GM12878 (cell line): ENCODE results near the gene GUCY2F. TPM values are rescaled to one million over a fixed set of nuclear protein-coding genes. Genes with fewer than 3 reads are reported as not detected.

Source experiments
- ATAC-seq: fragments of 200-7000 bp; cut with Tn5 transposase; 3 replicates; pipeline ENCODE4 v1.9.1; 2020; ENCODE audit warnings: mild to moderate bottlenecking, moderate library complexity
- BruUV-seq: library from RNA; stranded (reverse); fragments of 400-500 nt; replicated peaks from 2 replicates; lab custom pipeline; 2021; lab: Mats Ljungman, UMichigan
- CTCF ChIA-PET: fragments of 300-600 bp; sonication (Branson Sonifier 250); formaldehyde crosslinking; extraction: SDS; loops from one replicate; lab custom pipeline; 2021; ENCODE audit warnings: inconsistent platforms; lab: Yijun Ruan, JAX
- POLR2A ChIA-PET: fragments of 350-600 bp; formaldehyde crosslinking; extraction: SDS; loops from one replicate; lab custom pipeline; 2021; ENCODE audit warnings: inconsistent platforms; lab: Charles Lee
- RAD21 ChIA-PET: fragments of 300-600 bp; sonication (Branson Sonifier 250); formaldehyde crosslinking; loops from one replicate; lab custom pipeline; 2023; ENCODE audit warnings: antibody characterized with exemption; ENCODE audit not compliant: unreplicated experiment; lab: Charles Lee
- SMC1A ChIA-PET: fragments of 300-600 bp; sonication (Branson Sonifier 250); formaldehyde crosslinking; loops from one replicate; lab custom pipeline; 2023; ENCODE audit not compliant: unreplicated experiment, uncharacterized antibody; lab: Charles Lee
- DNase-seq: peaks from one replicate; pipeline ENCODE4 v3.0.0-alpha.2; 2011; ENCODE audit warnings: low read depth, low spot score
- FAIRE-seq: peaks from 3 replicates; lab custom pipeline; 2011; peaks lifted over from hg19 to GRCh38; lab: Jason Lieb, UNC
- H2AFZ ChIP-seq: 2 replicates; pipeline ENCODE4 v1.6.0; 2011; ENCODE audit warnings: low read depth, low read length, control low read depth; ENCODE audit not compliant: control insufficient read depth
- H3K27ac ChIP-seq: 2 replicates; pipeline ENCODE4 v1.5.1; 2011; ENCODE audit warnings: control low read depth; ENCODE audit not compliant: control insufficient read depth, insufficient read depth
- H3K27me3 ChIP-seq, 2 experiments: replicated peaks in 1 of 2; 2 replicates each; pipeline versions ENCODE4 v1.6.0 to v1.6.1; 2011; ENCODE audit warnings: low read length in 1 of 2; ENCODE audit not compliant: control insufficient read depth in 2 of 2, insufficient read depth in 2 of 2
- H3K36me3 ChIP-seq, 2 experiments: 2 replicates each; pipeline ENCODE4 v1.5.1; 2011; ENCODE audit warnings: low read length in 1 of 2; ENCODE audit not compliant: control insufficient read depth in 2 of 2, insufficient read depth in 2 of 2
- H3K4me1 ChIP-seq: 2 replicates; pipeline ENCODE4 v1.6.1; 2011; ENCODE audit warnings: mild to moderate bottlenecking, low read length, moderate library complexity, mixed read lengths; ENCODE audit not compliant: control insufficient read depth, insufficient read depth
- H3K4me2 ChIP-seq: 2 replicates; pipeline ENCODE4 v1.6.0; 2011; ENCODE audit warnings: control low read depth; ENCODE audit not compliant: control insufficient read depth, insufficient read depth
- H3K4me3 ChIP-seq: fragments of 200-600 bp; sonication (generic); 2 replicates; pipeline ENCODE4 v1.5.1; 2016
- H3K79me2 ChIP-seq: 2 replicates; pipeline ENCODE4 v1.6.0; 2011; ENCODE audit warnings: low read length; ENCODE audit not compliant: control insufficient read depth, insufficient read depth
- H3K9ac ChIP-seq: 2 replicates; pipeline ENCODE4 v1.8.0; 2011; ENCODE audit warnings: low read length, control low read depth, mixed read lengths; ENCODE audit not compliant: control insufficient read depth, insufficient read depth
- H3K9me3 ChIP-seq: replicated peaks from 3 replicates; pipeline ENCODE4 v1.5.1; 2011; ENCODE audit warnings: mild to moderate bottlenecking, low read length; ENCODE audit not compliant: control insufficient read depth, insufficient read depth
- H4K20me1 ChIP-seq: 2 replicates; pipeline ENCODE4 v1.6.0; 2011; ENCODE audit not compliant: control insufficient read depth, insufficient read depth
- ATF7 ChIP-seq: fragments of 450-650 bp; IDR thresholded peaks from 2 replicates; pipeline ENCODE4 v1.6.1; 2016; ENCODE audit warnings: low read depth, mild to moderate bottlenecking
- IKZF2 ChIP-seq, 2 experiments: fragments of 450-650 bp; IDR thresholded peaks; 2 replicates each; pipeline ENCODE4 v1.6.1; 2017; ENCODE audit warnings: mild to moderate bottlenecking in 2 of 2, moderate library complexity in 2 of 2
- JUNB ChIP-seq: IDR thresholded peaks from 2 replicates; pipeline ENCODE4 v1.6.1; 2016; ENCODE audit warnings: antibody characterized with exemption, mild to moderate bottlenecking
- MTA2 ChIP-seq: fragments of 450-650 bp; IDR thresholded peaks from 2 replicates; pipeline ENCODE4 v1.6.1; 2016; ENCODE audit warnings: low read depth, mild to moderate bottlenecking, moderate library complexity
- MXI1 ChIP-seq: fragments of 150-350 bp; IDR thresholded peaks from 2 replicates; pipeline ENCODE4 v1.6.1; 2011; ENCODE audit warnings: low read depth, mild to moderate bottlenecking, inconsistent platforms, low read length, improper control_type of control experiment
- RELB ChIP-seq: fragments of 450-650 bp; IDR thresholded peaks from 2 replicates; pipeline ENCODE4 v1.6.1; 2017; ENCODE audit warnings: low read depth, mild to moderate bottlenecking, moderate library complexity
- RUNX3 ChIP-seq: IDR thresholded peaks from 2 replicates; pipeline ENCODE4 v1.6.1; 2012; ENCODE audit warnings: low read length, inconsistent platforms
- SPI1 ChIP-seq: IDR thresholded peaks from 2 replicates; pipeline ENCODE4 v1.6.1; 2011; ENCODE audit warnings: low read depth, mild to moderate bottlenecking, low read length, moderate library complexity, borderline replicate concordance; ENCODE audit not compliant: insufficient read depth
- STAT1 ChIP-seq: fragments of 450-650 bp; conservative IDR thresholded peaks from 2 replicates; pipeline ENCODE4 v1.6.1; 2014; ENCODE audit warnings: antibody characterized with exemption, mild to moderate bottlenecking
- TCF3 ChIP-seq: IDR thresholded peaks from 2 replicates; pipeline ENCODE4 v1.6.1; 2012; ENCODE audit warnings: low read depth, mild to moderate bottlenecking, low read length, borderline replicate concordance; ENCODE audit not compliant: insufficient read depth
- WGBS: methylation state at CpG from one replicate; pipeline ENCODE4 v1.1.6; 2016; ENCODE audit warnings: low lambda C conversion rate; ENCODE audit not compliant: insufficient replicate concordance, insufficient coverage; ENCODE audit errors: missing lambda C conversion rate; 5-methylcytosine and 5-hydroxymethylcytosine counted together
- in situ Hi-C: fragments of 300-500 bp; cut with MboI; formaldehyde crosslinking; loops from 9 replicates; pipeline ENCODE4 v1.14.3; 2018; ENCODE audit warnings: mixed read lengths
- intact Hi-C: fragments of 100-400 bp; cut with micrococcal nuclease; formaldehyde crosslinking; loops from one replicate; pipeline ENCODE4 v1.14.2; 2022; ENCODE audit not compliant: unreplicated experiment
- polyA plus RNA-seq, 11 experiments: library from polyadenylated mRNA; depleted of rRNA in 4 of 11; unstranded in 6 of 11; stranded (reverse) in 5 of 11; fragments of >200 nt; fragmentation: Nextera tagmentation in 4 of 11; fragmentation: Illumina TruSeq in 1 of 11; extraction: Ambion mirVana in 4 of 11; extraction: Trizol in 1 of 11; gene quantifications; 1 replicate in 1 of 11; 2 replicates in 10 of 11; pipeline versions ENCODE4 v1.2.1 to v1.2.3, GENCODE V29; 2011 to 2016; ENCODE audit warnings: inconsistent platforms in 2 of 11, missing spikeins in 2 of 11, low read depth in 1 of 11
- total RNA-seq, 4 experiments: library from RNA; depleted of rRNA in 3 of 4; stranded (reverse); fragments of >200 nt in 3 of 4; fragmentation: Illumina TruSeq in 1 of 4; extraction: Trizol in 1 of 4; gene quantifications; 2 replicates each; pipeline versions ENCODE4 v1.2.1 to v1.2.3, GENCODE V29; 2013 to 2021

GUCY2F gene
- total and polyA plus RNA-seq, 10 of the 15 experiments (the other 5 are each of a cell fraction or from before 2014, with no cell fraction given) = not detected

- WGBS = 0% methylated on average over 1 of the region's 1 CpG
- FAIRE-seq (no peak), ATAC-seq (peak; percentile 66), DNase-seq (no peak)
- Histone ChIP-seq H3K27me3 (no peaks in the 10 kb centered on the region), H3K36me3 (no peaks in the 10 kb centered on the region), H3K4me2 (no peak overlapping the region), H4K20me1 (no peaks in the 10 kb centered on the region), H3K4me1 (no peaks in the 10 kb centered on the region), H3K9me3 (no peaks in the 10 kb centered on the region), H2AFZ (no peak overlapping the region), H3K9ac (no peak overlapping the region), H3K27ac (no peak overlapping the region), H3K79me2 (no peaks in the 10 kb centered on the region), H3K4me3 (no peak overlapping the region)
- ChIA-PET SMC1A (interaction anchor here (1.2 kb wide), 1 partner anchor 9 kb away, joined by 3 read pairs; no protein-coding TSS in a partner anchor), POLR2A (no interaction called here), RAD21 (no interaction called here), CTCF (no interaction called here)
- intact Hi-C loops = no loop called here
- in situ Hi-C loops = no loop called here
- peak; percentile 30 to 39; a peak in 1 of 4 replicates for TF ChIP-seq IKZF2 (IDR thresholded peaks at IDR 0.05)
- 0 out of 2 replicates have a peak, but pooled peaks have one; percentile 21 for TF ChIP-seq RUNX3
- TF ChIP-seq RELB = no peak
- peak; percentile 76 for TF ChIP-seq SPI1
- TF ChIP-seq TCF3 = no peak
- no peak for TF ChIP-seq MXI1
- TF ChIP-seq ATF7 = peak; percentile 26; the same call in 1 of the 2 replicates
- no peak for TF ChIP-seq STAT1
- TF ChIP-seq JUNB = peak; percentile 22; the same call in 1 of the 2 replicates
- peak; percentile 16; the same call in 1 of the 2 replicates for TF ChIP-seq MTA2
- BruUV-seq = no TSS peak
These were observed 29.2 kb upstream of the GUCY2F start for GRCh38 chrX:109511113-109511512.
